Right renal cortex interstitium (tissue), 3 donors: ENCODE measurements around the gene DDAH1. TPM values are rescaled to one million over a fixed set of nuclear protein-coding genes. Genes with fewer than 3 reads are reported as not detected.

Experiments
- DNase-seq, 3 donors: peaks; one replicate each; pipeline ENCODE4 v3.0.0-alpha.2; 2013; ENCODE audit warnings: low read depth in 3 of 3, low spot score in 2 of 3
- polyA plus RNA-seq, 3 donors: library from polyadenylated mRNA; unstranded; fragments of 120-200 nt; gene quantifications; one replicate each; pipeline ENCODE4 v1.2.1, GENCODE V29; 2013; ENCODE audit not compliant: insufficient read length in 3 of 3

Gene DDAH1
- polyA plus RNA-seq, 3 donors, result 126 to 140 (median 132) TPM

DNA sequence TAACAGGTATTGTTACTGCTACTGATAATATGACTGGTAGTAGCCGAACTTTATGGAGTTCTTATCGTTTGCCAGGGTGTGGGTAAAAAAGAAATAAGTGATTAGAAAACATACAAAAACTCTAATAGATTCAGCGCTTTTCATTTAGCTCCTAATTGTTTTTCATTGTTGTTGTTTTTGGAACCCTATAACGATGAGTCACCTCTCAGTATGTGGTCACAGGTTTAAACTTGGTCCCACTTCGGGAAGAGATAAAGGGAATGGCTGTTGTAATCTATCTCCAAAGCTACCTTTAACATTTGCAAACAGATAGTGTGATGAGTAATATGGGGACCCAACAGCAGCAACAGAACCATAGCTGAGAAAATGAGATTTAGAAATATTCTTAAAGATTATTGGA lies 125.9 kb downstream of the DDAH1 start:
- no peak for DNase-seq

- DNase-seq, result no peak
These were observed 130.0 kb downstream of the DDAH1 start for GRCh38 chr1:85334962-85335361.

DNA sequence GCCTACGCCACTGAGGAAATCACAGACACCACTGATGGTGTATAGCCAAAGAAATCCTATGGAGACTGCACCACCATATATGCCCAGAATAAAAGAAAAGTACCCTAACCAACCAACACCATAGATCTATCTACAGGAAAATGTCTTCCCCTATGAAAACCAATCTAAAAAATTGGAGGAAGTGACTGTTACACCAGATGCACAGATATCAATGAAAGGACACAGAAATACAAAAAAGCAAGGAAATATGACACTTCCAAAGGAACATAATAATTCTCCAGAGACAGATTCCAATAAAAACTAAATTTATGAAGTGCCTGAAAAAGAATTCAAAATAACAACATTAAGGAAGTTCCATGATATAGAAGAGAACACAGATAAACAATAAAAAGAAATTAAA lies 131.8 kb downstream of the DDAH1 start:
- no peak for DNase-seq

DNA sequence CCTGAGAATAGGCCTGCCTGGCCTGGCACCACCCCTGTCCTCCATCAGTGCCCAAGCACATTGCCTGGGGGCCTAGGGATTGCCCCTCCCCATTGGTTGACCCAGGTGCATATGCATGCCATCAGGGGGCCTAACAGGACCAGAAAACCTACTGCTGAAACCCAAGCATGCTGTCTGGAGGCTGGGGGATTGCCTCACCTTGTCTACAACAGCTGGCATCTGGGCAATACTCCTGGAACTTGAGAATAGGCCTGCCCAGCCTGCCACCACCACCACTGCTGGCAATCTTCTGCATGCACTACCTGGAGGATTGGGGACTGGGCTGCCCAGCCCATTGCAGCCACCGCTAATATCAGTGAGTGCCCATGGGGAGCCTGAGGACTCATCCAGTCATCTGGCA lies 132.4 kb downstream of the DDAH1 start:
- DNase-seq, result no peak

GRCh38 chr1:85330711-85331290 lies 134.2 kb downstream of the DDAH1 start:
- no peak for DNase-seq

GRCh38 chr1:85330214-85330631 lies 134.7 kb downstream of the DDAH1 start:
- DNase-seq, result no peak

DNA sequence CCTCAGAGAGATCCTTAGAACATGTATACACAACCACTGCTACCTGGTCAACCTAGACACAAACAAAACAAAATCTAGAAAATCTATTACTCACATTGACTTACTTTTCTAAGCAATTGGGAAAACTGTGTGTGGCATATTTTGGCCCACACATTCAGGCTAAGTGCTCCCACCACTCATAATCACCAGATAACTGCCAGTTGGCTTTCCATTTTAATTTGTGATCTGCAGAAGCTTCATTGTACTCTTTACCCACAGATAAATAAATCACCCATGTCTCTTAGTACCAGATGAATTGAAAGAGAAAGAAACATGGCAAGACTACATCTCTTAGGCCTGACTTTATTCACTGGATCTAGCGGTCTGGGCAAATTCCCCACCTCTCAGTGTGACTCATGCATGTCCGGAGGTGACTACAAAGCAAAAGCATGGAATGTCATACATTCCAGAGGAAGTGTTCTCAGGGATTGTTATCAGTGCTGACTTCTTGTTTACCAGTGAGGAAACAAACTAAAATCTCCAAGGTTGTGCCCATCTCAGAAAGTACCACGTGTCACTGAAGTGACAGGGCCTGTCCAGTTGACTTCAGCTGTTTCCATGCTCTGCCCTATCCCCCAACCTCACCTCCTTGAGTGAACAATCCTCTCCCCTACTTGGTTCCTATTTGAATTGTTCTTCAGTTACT lies 136.1 kb downstream of the DDAH1 start:
- DNase-seq, result no peak

- DNase-seq, result no peak
These were observed 137.2 kb downstream of the DDAH1 start for GRCh38 chr1:85327759-85328158.

DNA sequence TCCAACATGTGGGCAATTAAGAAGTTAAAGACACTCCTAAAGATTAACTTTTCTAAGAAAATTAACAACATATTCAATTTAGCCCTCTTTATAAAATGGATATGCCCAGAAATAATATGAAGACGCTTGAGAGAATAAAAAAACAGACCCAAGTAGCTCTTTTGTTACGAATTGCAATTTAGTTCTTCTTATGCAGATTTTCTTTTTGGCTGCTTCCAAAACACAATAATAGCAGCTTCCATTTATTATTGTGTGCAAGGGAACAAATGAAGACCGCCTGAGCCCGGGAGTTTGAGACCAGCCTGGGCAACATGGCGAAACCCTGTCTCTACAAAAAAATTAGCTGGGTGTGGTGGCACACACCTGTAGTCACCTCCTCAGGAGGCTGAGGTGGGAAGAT lies 138.1 kb downstream of the DDAH1 start:
- DNase-seq, result no peak

DNA sequence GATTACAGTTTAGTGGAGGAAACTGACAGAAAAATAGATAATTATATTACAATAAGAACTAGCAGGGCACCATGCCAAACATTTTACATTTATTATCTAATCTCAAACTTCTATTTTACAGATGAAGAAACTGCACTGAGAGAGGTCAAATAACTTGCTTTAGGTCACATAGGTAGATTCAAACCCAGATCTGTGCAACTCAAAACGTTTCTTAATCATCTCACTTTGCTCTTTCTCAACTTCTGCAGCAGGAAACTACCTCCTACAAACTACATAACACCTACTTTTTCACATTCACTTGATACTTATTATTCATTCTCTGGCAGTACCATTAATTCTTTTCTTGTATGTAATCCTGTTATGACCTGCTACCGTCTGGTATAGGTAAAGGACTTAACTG lies 138.6 kb downstream of the DDAH1 start:
- no peak for DNase-seq

DNA sequence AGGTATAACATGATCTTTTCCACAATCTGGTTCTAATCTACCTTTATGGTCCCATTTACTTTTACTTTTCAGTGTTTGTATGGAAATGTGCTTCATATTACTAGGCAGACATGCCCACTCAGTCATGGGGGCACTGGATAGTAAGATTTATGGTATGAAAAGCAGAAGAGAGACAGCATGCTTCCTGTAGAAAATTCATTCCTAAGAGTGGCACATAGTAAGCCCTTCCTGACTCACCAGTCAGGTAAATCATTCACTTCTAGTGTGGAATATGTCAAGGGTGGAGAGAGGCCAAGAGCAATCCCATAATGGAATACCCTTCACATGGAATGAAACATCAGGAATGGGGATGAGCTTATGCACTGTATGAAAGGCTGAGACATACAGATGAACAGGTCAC lies 139.0 kb downstream of the DDAH1 start:
- no peak for DNase-seq

GRCh38 chr1:85323770-85324169 lies 141.2 kb downstream of the DDAH1 start:
- DNase-seq, result no peak

DNA sequence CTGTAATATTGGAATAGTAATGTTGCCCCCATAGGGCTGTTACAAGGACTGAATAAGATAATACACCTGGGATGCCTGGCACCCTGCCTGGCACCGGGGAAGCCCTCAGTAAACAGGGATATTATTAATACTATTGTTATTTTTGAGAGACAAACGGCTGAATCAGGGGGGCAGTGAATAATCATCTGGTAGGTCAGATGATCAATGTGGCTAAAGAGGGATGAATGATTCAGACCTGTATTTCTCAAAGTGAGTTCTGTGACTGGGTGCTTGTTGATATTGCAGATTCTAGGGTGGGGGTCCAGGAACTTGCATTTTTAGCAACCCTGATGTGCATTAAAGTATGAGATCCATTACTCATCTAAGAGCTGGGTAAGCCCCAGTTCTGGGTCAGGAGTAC lies 142.3 kb downstream of the DDAH1 start:
- DNase-seq, result no peak

- no peak for DNase-seq
These were observed 143.6 kb downstream of the DDAH1 start for GRCh38 chr1:85321237-85321964.

GRCh38 chr1:85320371-85321131 lies 144.4 kb downstream of the DDAH1 start:
- DNase-seq, result no peak

DNA sequence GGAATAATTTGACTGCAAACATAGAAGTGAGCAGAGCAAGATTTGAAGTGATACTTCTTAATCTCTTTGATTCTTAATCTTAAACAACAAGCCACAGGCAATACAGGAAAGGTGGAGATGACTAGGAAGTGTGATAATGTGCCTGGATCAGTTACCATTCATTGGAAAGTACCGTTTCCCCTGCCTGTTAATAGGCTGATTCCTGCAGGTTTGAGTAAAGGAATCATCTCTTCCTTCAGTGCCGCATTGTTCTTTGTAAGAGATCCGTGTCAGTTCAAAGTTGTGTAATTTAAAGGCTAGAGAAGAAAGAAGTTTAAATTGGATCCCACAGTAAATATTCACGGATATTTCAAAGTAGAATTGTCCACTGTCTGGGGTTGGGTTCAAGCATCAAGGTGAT lies 145.0 kb downstream of the DDAH1 start:
- DNase-seq, result no peak

DNA sequence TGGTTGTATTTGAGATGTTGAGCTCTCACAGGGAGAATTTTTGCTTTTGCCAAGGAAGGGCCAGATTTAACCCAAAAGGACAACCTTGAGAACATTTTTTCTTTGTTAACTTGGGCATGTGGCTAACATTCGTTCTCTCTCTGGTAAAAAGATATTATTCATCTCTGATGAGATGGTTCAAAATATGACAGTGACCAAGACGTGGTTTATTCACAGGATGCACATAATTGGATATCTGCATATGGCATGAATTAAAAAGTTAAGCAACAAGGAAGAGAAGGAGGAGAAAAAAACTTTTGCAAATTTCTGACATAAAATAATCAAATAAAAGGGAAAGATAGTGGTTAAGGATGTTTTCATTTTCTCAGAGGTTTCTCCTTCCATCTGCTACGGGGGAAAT lies 145.5 kb downstream of the DDAH1 start:
- no peak for DNase-seq

DNA sequence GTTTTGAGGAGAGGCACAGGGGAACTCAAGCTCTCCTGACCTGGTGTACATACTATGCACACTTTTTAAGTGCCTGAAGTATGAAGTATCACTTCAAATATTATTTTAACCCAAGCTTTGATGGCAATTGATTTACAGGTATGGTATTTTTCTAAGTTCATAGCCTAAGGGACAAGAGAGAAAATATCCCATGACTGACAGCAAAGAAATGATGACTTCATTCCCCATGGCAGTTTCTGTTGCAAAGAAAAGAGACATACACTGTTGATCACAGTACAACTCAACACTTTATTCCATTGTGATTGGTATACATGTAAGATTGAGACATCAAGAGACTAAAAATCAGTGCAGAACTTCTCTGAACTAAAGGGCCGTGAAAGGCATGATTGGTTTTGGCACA lies 146.7 kb downstream of the DDAH1 start:
- no peak for DNase-seq

- no peak for DNase-seq
These were observed 147.4 kb downstream of the DDAH1 start for GRCh38 chr1:85317560-85317959.

GRCh38 chr1:85316321-85316720 lies 148.6 kb downstream of the DDAH1 start:
- DNase-seq, result no peak

DNA sequence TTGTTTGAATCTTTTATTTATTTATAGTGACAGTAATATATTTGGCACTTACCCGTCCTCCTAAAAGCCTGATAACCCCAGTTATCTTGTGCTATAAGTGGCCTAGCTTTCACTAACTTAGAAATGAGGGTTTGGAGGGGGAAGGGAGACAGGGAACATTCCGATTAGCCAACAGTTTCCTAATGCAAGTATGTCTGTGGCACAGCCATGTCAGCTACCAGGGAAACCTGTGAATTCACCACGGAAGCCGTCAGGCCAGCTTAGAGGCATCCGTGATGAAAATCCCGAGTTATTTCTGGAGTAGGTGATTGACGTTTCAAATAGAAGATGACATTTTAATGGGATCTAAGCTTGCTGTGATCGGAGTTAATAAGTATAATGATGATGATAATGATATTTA lies 149.2 kb downstream of the DDAH1 start:
- no peak for DNase-seq
